ENCODE results near the gene SBK1.

DNA sequence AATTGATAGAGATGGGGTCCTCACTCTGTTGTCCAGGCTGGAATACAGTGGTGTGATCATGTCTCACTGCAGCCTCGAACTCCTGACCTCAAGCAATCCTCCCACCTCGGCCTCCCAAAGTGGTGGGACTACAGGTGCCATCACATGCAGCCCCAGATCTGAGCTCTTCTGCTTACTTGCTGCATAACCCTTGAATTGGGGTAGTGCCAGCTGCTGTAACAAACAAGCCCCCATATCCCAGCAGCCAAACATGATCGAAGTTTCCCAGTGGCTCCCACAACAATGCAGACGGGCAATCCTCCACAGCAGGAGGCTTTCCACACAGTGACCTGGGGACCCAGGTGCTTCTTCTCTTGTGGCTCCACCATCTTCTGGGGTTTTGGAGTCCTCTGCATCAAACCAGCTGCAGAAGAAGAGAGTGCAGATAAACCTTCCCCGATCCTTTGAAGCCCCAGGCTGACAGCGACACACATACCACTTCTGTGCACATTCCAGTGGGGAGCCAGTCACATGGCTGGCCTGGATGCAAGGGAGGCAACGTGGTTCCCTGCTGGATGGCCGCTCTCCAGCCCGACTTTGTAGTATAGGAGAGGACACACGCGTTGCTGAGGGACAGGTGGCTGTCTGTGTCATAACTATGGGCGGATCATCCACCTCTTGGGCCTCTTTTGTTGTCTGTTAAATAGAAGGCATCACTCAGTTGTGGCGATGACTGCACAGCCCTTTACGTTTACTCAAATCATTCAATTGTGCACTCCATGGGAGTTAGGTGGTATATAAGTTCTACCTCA, 16.7 kb downstream of the SBK1 start:
- TF ChIP-seq, protein P1, sequence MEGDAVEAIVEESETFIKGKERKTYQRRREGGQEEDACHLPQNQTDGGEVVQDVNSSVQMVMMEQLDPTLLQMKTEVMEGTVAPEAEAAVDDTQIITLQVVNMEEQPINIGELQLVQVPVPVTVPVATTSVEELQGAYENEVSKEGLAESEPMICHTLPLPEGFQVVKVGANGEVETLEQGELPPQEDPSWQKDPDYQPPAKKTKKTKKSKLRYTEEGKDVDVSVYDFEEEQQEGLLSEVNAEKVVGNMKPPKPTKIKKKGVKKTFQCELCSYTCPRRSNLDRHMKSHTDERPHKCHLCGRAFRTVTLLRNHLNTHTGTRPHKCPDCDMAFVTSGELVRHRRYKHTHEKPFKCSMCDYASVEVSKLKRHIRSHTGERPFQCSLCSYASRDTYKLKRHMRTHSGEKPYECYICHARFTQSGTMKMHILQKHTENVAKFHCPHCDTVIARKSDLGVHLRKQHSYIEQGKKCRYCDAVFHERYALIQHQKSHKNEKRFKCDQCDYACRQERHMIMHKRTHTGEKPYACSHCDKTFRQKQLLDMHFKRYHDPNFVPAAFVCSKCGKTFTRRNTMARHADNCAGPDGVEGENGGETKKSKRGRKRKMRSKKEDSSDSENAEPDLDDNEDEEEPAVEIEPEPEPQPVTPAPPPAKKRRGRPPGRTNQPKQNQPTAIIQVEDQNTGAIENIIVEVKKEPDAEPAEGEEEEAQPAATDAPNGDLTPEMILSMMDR (IDR thresholded peaks at IDR 0.05), result no peak
- TF ChIP-seq POLR2A (IDR thresholded peaks at IDR 0.05), result no peak
- no peak for TF ChIP-seq EP300 (IDR thresholded peaks at IDR 0.05)
- TF ChIP-seq POLR2AphosphoS5 (IDR thresholded peaks at IDR 0.05), result no peak

Data from stomach (tissue), 4 donors.